Sigmoid colon (tissue), 7 donors: ENCODE measurements around the gene ICE1. TPM values are rescaled to one million over a fixed set of nuclear protein-coding genes. Genes with fewer than 3 reads are reported as not detected.

Experiments
- DNase-seq: peaks from one replicate; pipeline ENCODE4 v3.0.0-alpha.2; 2019
- H3K27ac ChIP-seq, 4 donors: fragments of 200-600 bp; sonication (generic); one replicate each; pipeline ENCODE4 v1.5.1; 2016 to 2019; ENCODE audit warnings: mild to moderate bottlenecking in 1 of 4
- H3K27me3 ChIP-seq, 3 donors: fragments of 200-600 bp; sonication (generic); one replicate each; pipeline ENCODE4 v1.5.1; 2019; ENCODE audit warnings: mild to moderate bottlenecking in 1 of 3
- H3K36me3 ChIP-seq, 4 donors: fragments of 200-600 bp; sonication (generic); one replicate each; pipeline ENCODE4 v1.5.1; 2016 to 2019
- H3K4me1 ChIP-seq, 4 donors: fragments of 200-600 bp; sonication (generic); one replicate each; pipeline ENCODE4 v1.5.1; 2017 to 2019
- H3K4me3 ChIP-seq, 4 donors: fragments of 200-600 bp; sonication (generic); one replicate each; pipeline ENCODE4 v1.5.1; 2017 to 2019; ENCODE audit warnings: mild to moderate bottlenecking in 2 of 4, moderate library complexity in 1 of 4
- H3K9me3 ChIP-seq, 4 donors: fragments of 200-600 bp in 3 of 4; sonication (generic) in 3 of 4; one replicate each; pipeline versions ENCODE4 v1.5.1 to v1.6.1; 2013 to 2019
- EP300 ChIP-seq, 4 donors: sonication (generic); formaldehyde crosslinking; IDR thresholded peaks; one replicate each; pipeline ENCODE4 v1.6.1; 2017; ENCODE audit warnings: antibody characterized with exemption in 4 of 4
- POLR2A ChIP-seq, 2 donors: fragments of 450-650 bp; IDR thresholded peaks; one replicate each; pipeline ENCODE4 v1.6.1; 2016; ENCODE audit warnings: antibody characterized with exemption in 2 of 2, mild to moderate bottlenecking in 2 of 2, moderate library complexity in 2 of 2
- POLR2AphosphoS5 ChIP-seq, 4 donors: sonication (generic); formaldehyde crosslinking; IDR thresholded peaks; one replicate each; pipeline ENCODE4 v1.6.1; 2017; ENCODE audit warnings: antibody characterized with exemption in 4 of 4
- WGBS, 2 donors: extraction: QIAGEN DNeasy Blood & Tissue Kit; methylation state at CpG; one replicate each; pipeline ENCODE4 v1.1.7; 2013; 5-methylcytosine and 5-hydroxymethylcytosine counted together
- intact Hi-C: fragments of 100-400 bp; cut with DNase I; formaldehyde crosslinking; loops from one replicate; pipeline ENCODE4 v1.15.1; 2023
- polyA plus RNA-seq, 3 donors: library from polyadenylated mRNA; stranded (reverse); fragments of 200-250 nt; gene quantifications; one replicate each; pipeline ENCODE4 v1.2.3, GENCODE V29; 2013
- total RNA-seq, 4 donors: library from RNA; depleted of rRNA; stranded (reverse); fragments of >200 nt; gene quantifications; one replicate each; pipeline ENCODE4 v1.1.0, GENCODE V29; 2016
- TF ChIP-seq, protein P1 (sequence below), 4 experiments: fragments of 450-650 bp in 3 of 4; fragments of 200-600 bp in 1 of 4; IDR thresholded peaks; one replicate each; pipeline ENCODE4 v1.5.1; 2016 to 2019; ENCODE audit warnings: antibody characterized with exemption in 4 of 4, mild to moderate bottlenecking in 3 of 4, moderate library complexity in 2 of 4
- donor health status: healthy with polysubstance abuse.
- donor health status: Bipolar disorder and iron deficiency.
- donor health status: healthy.

Gene ICE1
- total and polyA plus RNA-seq, 7 donors: 4.4 to 32.6 (median 28.1) TPM

DNA sequence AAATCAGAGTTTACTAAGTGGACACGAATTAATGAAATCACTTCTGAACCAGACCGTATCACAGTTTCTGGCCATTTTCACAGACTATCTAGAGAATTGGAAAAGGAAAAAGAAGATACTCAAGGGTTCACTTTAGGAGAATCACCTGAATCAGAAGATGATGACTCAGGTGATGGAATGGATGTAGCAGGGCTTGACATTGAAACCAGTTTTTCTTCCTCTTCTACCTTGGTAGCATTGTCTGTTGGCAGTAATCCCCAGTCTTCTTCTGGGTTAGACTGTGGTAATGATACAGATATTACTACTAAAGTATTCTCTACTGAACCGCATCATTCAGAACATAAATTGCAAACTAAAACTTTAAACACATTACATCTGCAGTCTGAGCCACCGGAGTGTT is 38.5 kb downstream of the ICE1 start:
- no peak for DNase-seq
- 97 to 98% methylated on average over 4 of the region's 4 CpGs for WGBS, 2 donors
- H3K9me3 ChIP-seq: no peaks in the 10 kb centered on the region
- H3K27me3 ChIP-seq: no peaks in the 10 kb centered on the region
- H3K36me3 ChIP-seq: peaks cover 7 to 98% (median 40%) of the 10 kb centered on the region in 4 donors
- H3K4me3 ChIP-seq: no peak overlapping the region
- intact Hi-C loops: no loop called here
- H3K4me1 ChIP-seq: no peaks in the 10 kb centered on the region
- H3K27ac ChIP-seq: no peak overlapping the region
- TF ChIP-seq POLR2AphosphoS5 (IDR thresholded peaks at IDR 0.05): no peak
- TF ChIP-seq POLR2A (IDR thresholded peaks at IDR 0.05): no peak
- no peak for TF ChIP-seq EP300 (IDR thresholded peaks at IDR 0.05)
- TF ChIP-seq, protein P1, sequence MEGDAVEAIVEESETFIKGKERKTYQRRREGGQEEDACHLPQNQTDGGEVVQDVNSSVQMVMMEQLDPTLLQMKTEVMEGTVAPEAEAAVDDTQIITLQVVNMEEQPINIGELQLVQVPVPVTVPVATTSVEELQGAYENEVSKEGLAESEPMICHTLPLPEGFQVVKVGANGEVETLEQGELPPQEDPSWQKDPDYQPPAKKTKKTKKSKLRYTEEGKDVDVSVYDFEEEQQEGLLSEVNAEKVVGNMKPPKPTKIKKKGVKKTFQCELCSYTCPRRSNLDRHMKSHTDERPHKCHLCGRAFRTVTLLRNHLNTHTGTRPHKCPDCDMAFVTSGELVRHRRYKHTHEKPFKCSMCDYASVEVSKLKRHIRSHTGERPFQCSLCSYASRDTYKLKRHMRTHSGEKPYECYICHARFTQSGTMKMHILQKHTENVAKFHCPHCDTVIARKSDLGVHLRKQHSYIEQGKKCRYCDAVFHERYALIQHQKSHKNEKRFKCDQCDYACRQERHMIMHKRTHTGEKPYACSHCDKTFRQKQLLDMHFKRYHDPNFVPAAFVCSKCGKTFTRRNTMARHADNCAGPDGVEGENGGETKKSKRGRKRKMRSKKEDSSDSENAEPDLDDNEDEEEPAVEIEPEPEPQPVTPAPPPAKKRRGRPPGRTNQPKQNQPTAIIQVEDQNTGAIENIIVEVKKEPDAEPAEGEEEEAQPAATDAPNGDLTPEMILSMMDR (IDR thresholded peaks at IDR 0.05): no peak

DNA sequence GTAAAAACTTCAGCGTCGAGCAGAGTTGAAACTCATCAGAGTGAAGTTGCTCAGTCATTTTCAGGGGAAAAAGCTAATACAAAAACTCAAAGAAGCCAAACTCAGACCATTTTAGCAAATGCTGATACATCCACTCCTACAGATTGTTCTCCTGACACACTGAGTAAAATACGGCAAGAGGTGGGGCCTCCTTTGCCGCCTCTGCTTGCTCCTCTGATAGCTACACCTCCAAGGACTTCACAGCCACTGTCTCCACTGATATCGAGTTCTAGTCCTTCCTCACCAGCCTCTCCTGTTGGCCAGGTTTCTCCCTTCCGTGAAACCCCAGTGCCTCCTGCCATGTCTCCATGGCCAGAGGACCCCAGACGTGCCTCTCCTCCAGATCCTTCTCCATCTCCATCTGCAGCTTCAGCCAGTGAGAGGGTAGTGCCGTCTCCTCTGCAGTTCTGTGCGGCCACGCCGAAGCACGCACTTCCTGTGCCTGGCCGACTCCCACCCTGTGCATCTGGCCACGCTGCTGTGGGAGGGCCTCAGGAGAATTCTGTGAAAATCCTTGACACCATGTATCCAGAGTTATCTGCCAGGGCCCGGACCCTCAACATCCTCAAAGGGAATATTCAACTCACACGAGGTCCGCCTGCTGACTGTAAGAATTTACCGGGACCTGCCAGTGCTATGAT is 41.7 kb downstream of the ICE1 start:
- intact Hi-C loops: no loop called here
- Histone ChIP-seq H3K9me3 (no peaks in the 10 kb centered on the region), H3K4me3 (no peak overlapping the region), H3K27ac (no peak overlapping the region), H3K36me3 (peaks cover 7 to 98% (median 26%) of the 10 kb centered on the region in 4 donors), H3K27me3 (no peaks in the 10 kb centered on the region), H3K4me1 (no peaks in the 10 kb centered on the region)
- WGBS, 2 donors: 95 to 97% methylated on average over 18 of the region's 18 CpGs
- DNase-seq: no peak
- TF ChIP-seq POLR2A (IDR thresholded peaks at IDR 0.05): no peak
- TF ChIP-seq, protein P1 (IDR thresholded peaks at IDR 0.05): no peak
- no peak for TF ChIP-seq EP300 (IDR thresholded peaks at IDR 0.05)
- no peak for TF ChIP-seq POLR2AphosphoS5 (IDR thresholded peaks at IDR 0.05)

DNA sequence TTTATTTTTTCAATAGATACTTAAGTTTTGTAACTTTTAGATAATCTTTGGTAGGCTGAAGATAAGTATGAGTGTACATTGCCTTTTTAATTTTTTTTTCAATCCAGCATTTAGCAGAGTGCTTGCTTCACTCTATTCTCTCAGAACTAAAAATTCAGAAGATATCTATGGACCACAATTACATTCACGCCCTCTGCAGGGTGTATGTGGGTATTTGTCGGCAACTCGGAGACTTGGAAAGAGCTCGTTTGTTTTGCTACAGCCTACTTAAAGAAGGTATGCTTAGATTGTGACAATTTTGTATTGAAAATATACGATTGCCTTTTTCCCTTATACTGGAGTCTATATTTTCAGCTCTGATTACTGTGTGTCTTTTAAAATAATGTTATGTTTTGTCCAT is 43.8 kb downstream of the ICE1 start:
- H3K27me3 ChIP-seq: no peaks in the 10 kb centered on the region
- H3K4me1 ChIP-seq: no peaks in the 10 kb centered on the region
- TF ChIP-seq EP300 (IDR thresholded peaks at IDR 0.05): no peak
- TF ChIP-seq POLR2A (IDR thresholded peaks at IDR 0.05): no peak
- no peak for TF ChIP-seq POLR2AphosphoS5 (IDR thresholded peaks at IDR 0.05)
- TF ChIP-seq, protein P1 (IDR thresholded peaks at IDR 0.05): no peak
- H3K4me3 ChIP-seq: no peak overlapping the region
- no peak for DNase-seq
- H3K9me3 ChIP-seq: no peaks in the 10 kb centered on the region
- H3K36me3 ChIP-seq: peaks cover 0 to 77% (median 16%) of the 10 kb centered on the region in 4 donors
- intact Hi-C loops: no loop called here
- no peak overlapping the region for H3K27ac ChIP-seq
- 94 to 95% methylated on average over 5 of the region's 5 CpGs for WGBS, 2 donors

DNA sequence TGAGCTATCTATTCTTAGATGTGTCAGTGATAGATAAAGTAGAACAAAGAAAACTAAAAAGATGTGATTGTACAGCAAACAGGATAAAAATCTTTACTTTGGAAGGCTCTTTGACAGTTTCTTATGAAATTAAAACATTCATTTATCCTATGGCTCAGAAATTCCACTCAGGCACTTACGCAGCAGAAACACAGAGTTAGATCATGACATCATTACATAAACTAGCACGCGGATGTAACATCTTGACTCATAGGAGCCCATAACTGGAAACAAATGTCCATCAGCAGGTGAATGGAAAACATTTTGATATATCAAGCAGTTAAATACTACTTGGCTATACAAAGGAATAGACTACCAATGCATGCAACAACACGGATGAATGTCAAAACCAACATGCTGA is 45.3 kb downstream of the ICE1 start:
- Histone ChIP-seq H3K4me3 (no peak overlapping the region), H3K9me3 (no peaks in the 10 kb centered on the region), H3K4me1 (no peaks in the 10 kb centered on the region), H3K27ac (no peak overlapping the region), H3K27me3 (no peaks in the 10 kb centered on the region), H3K36me3 (peaks cover 0 to 66% (median 9%) of the 10 kb centered on the region in 4 donors)
- TF ChIP-seq POLR2A (IDR thresholded peaks at IDR 0.05): no peak
- TF ChIP-seq EP300 (IDR thresholded peaks at IDR 0.05): no peak
- TF ChIP-seq, protein P1 (IDR thresholded peaks at IDR 0.05): no peak
- no peak for TF ChIP-seq POLR2AphosphoS5 (IDR thresholded peaks at IDR 0.05)
- DNase-seq: no peak
- intact Hi-C loops: no loop called here
- 94 to 95% methylated on average over 4 of the region's 4 CpGs for WGBS, 2 donors

DNA sequence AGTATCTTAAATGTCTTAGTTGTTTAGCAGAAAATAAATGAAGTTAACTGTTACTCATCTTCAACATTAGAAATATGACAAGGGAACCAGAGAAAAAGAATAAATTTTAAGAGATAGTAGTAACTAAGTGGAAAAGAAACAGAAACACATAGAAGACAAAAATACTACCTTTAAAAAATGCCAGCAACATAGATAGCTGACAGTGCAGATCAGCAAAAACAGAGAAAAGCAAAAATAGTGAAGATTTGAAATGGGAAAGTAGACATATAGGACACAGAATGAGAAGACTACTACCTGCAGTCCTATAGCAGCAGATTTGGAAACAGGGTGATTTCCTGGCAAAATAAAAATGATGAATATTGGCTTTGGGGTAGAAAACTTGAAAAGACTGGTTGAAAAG is 48.5 kb downstream of the ICE1 start:
- H3K4me1 ChIP-seq: no peaks in the 10 kb centered on the region
- no peak overlapping the region for H3K27ac ChIP-seq
- intact Hi-C loops: no loop called here
- no peak overlapping the region for H3K4me3 ChIP-seq
- no peak for DNase-seq
- no peak for TF ChIP-seq POLR2A (IDR thresholded peaks at IDR 0.05)
- no peak for TF ChIP-seq POLR2AphosphoS5 (IDR thresholded peaks at IDR 0.05)
- no peak for TF ChIP-seq EP300 (IDR thresholded peaks at IDR 0.05)
- H3K27me3 ChIP-seq: no peaks in the 10 kb centered on the region
- no peaks in the 10 kb centered on the region for H3K9me3 ChIP-seq
- H3K36me3 ChIP-seq: peaks cover 0 to 64% (median 6%) of the 10 kb centered on the region in 4 donors
